Measurements from ENCODE around the gene FRG2. TPM values are rescaled to one million over a fixed set of nuclear protein-coding genes. Genes with fewer than 3 reads are reported as not detected.
"Not testable (repeated sequence)": the region's sequence is repeated elsewhere in the genome, so short reads cannot be mapped to it uniquely, and the experiment has no call there.

Gene FRG2
- total and polyA plus RNA-seq, 9 donors: 0.19 TPM; not detected in 8

DNA sequence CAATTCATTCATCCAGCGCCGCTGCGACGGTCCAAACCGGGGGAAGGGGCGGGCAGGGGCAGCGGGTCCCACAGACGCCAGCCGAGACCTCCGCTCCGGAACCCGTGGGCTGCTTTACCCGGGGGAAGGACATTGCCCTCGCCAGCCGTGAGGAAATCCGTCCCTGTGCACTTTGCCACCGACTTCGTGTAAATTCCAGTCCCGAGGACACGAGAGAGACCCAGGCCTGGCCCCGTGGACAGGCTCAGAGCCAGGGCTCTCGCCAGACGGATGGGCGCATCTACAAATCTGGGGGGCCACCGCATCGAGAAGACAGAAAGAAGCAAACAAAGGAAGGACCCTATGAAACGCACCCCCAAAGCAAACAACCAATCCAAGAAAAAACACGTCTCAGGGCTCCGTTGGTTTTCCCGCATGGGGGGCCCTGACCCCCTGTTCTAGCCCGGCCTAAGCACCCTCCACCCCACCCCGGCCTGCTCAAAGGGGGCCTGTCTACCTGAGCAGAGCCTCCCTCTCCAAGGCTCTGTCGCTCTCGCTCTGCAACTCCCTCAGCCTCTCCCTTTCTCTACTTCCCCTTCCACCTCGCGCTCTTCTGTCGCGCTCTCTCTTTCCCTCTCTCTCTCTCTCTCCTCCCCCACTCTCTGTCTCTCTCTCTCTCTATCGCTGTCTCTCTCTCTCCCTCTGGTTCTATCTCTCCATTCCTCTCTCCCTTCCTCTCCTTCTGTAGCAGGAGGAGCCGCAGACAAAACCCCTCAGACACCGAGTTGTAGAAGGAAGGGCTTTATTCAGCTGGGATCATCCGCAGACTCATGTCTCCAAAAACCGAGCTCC, 11.3 kb downstream of the FRG2 start:
- Histone ChIP-seq H3K4me3 (ENCODE audit: low read length) (no peak overlapping the region), H3K9me3 (replicated peaks; ENCODE audit: control insufficient read depth, low read depth, low read length) (no peaks in the 10 kb centered on the region), H3K4me1 (ENCODE audit: control insufficient read depth, insufficient read depth, low read length) (peaks cover 6% of the 10 kb centered on the region), H3K27ac (ENCODE audit: low read length) (no peak overlapping the region), H3K27me3 (ENCODE audit: control insufficient read depth, insufficient read depth, low read length) (peaks cover 77% of the 10 kb centered on the region), H3K36me3 (ENCODE audit: control insufficient read depth, insufficient read depth, low read length) (no peaks in the 10 kb centered on the region)
- no peak for DNase-seq
- WGBS (ENCODE audit: insufficient coverage): 6% methylated on average over 38 of the region's 43 CpGs

DNA sequence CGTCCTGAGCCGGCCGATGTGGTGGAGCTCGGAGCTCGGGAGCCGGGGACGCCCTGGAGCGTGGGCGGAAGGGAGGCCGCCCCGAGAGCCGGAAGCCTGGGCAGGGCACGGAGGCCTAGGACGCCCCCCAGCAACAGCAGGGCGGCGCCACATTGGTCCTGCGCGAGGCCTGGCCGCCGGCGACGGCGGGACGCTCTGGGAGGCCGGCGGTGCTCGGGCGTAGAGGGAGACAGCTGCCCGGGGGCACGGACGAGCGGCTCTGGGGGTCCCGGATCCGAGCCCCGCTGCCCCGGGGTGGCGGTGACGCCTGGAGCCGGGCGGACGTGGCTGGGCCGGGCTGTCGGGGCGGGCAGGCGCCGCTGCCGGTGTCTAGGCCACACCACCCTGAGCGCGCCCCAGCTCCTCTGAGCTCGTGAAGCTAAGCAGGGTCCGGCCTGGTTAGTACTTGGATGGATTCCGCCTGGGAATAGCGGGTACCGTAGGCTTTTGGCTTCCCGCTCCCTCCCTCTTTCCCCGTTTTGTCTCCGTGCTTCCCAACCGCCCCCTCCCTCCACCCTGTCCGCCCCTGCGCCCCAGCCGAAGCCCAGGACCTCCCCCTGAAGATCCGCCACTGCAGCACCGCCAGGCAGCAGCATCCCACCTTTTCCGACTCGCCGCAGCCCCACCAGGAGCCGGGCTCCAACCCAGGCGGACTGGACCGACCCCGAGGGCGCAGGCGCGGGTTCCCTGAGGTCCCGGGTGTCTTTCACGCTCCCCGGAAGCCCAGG, 12.1 kb downstream of the FRG2 start:
- Histone ChIP-seq H3K27ac (ENCODE audit: low read length) (no peak overlapping the region), H3K27me3 (ENCODE audit: control insufficient read depth, insufficient read depth, low read length) (peaks cover 73% of the 10 kb centered on the region), H3K36me3 (ENCODE audit: control insufficient read depth, insufficient read depth, low read length) (no peaks in the 10 kb centered on the region), H3K9me3 (replicated peaks; ENCODE audit: control insufficient read depth, low read depth, low read length) (no peaks in the 10 kb centered on the region), H3K4me1 (ENCODE audit: control insufficient read depth, insufficient read depth, low read length) (peaks cover 4% of the 10 kb centered on the region), H3K4me3 (ENCODE audit: low read length) (no peak overlapping the region)
- DNase-seq: no peak
- 4% methylated on average over 75 of the region's 76 CpGs for WGBS (ENCODE audit: insufficient coverage)

DNA sequence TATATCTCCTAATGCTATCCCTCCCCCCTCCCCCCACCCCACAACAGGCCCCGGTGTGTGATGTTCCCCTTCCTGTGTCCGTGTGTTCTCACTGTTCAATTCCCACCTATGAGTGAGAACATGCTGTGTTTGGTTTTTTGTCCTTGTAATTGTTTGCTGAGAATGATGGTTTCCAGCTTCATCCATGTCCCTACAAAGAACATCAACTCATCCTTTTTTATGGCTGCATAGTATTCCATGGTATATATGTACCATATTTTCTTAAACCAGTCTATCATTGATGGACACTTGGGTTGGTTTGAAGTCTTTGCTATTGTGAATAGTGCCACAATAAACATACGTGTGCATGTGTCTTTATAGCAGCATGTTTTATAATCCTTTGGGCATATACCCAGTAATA, 37.1 kb downstream of the FRG2 start:
- not testable (repeated sequence) for H3K9me3 ChIP-seq (replicated peaks; ENCODE audit: control insufficient read depth, low read depth, low read length); H3K4me1 ChIP-seq (ENCODE audit: control insufficient read depth, insufficient read depth, low read length); H3K36me3 ChIP-seq (ENCODE audit: control insufficient read depth, insufficient read depth, low read length); H3K27ac ChIP-seq (ENCODE audit: low read length); DNase-seq; H3K27me3 ChIP-seq (ENCODE audit: control insufficient read depth, insufficient read depth, low read length); H3K4me3 ChIP-seq (ENCODE audit: low read length)
- WGBS (ENCODE audit: insufficient coverage): no CpG with 5 or more reads among the region's 3 CpGs

DNA sequence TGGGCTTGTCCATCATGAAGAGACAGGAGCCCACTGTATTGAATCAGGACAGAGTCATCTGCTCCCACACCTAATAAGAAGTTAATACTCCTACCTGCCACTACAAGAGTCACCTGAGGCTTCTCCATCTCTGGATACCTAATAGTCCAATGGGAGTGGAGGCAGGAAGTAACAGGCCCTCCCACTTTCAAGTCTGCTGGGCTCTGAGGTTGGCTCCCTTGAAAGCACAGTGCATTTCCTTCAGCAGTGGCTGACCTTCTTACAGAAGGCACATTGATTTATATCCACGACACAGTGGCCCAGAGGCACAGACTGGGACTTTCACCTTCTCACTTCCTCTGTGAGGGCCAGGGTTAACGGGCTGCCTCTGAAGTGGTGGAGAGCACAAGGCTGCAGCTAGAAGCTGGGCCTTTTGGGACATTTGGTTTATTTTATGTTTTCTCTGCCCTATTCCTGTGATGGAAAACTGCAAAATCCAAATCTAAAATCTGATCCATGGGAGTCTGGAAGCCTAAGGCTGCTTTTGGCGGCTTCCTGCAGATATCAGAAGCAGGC, 38.1 kb downstream of the FRG2 start:
- Histone ChIP-seq H3K4me1 (ENCODE audit: control insufficient read depth, insufficient read depth, low read length) (no peaks in the 10 kb centered on the region), H3K9me3 (replicated peaks; ENCODE audit: control insufficient read depth, low read depth, low read length) (no peaks in the 10 kb centered on the region), H3K4me3 (ENCODE audit: low read length) (no peak overlapping the region), H3K27me3 (ENCODE audit: control insufficient read depth, insufficient read depth, low read length) (no peaks in the 10 kb centered on the region), H3K36me3 (ENCODE audit: control insufficient read depth, insufficient read depth, low read length) (no peaks in the 10 kb centered on the region), H3K27ac (ENCODE audit: low read length) (no peak overlapping the region)
- no CpG with 5 or more reads among the region's 3 CpGs for WGBS (ENCODE audit: insufficient coverage)
- no peak for DNase-seq

DNA sequence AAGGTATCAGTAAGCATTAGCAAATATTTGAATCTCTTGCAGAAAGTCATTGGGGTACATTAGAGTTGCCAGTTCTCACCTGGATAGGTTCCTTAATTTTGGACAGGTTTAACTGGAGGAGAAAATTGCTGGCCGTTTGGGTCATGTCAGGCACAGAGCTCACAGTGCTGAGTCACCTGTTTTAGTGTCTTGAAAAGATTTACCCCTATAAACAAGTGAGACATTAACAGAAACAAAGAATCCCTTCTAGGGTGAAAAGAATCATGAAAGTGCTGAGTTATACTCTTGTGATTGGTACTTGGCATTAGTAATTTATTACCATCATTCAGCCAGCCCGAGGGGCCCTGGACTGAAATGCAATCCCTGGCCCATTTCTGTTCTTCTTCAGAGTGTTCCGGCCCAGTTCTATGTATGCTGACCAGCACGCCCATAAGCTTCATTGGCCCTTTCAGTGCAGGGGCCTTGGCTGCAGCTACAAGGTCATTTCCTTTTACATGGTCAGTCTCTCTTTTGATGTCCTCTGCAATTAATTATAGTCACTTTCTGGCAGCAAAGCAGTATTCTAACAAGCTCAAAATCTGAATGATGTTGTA, 41.3 kb downstream of the FRG2 start:
- not testable (repeated sequence) for H3K4me1 ChIP-seq (ENCODE audit: control insufficient read depth, insufficient read depth, low read length); H3K36me3 ChIP-seq (ENCODE audit: control insufficient read depth, insufficient read depth, low read length); H3K27ac ChIP-seq (ENCODE audit: low read length); H3K27me3 ChIP-seq (ENCODE audit: control insufficient read depth, insufficient read depth, low read length); H3K9me3 ChIP-seq (replicated peaks; ENCODE audit: control insufficient read depth, low read depth, low read length); DNase-seq; H3K4me3 ChIP-seq (ENCODE audit: low read length)
- WGBS (ENCODE audit: insufficient coverage): 49% methylated on average over 3 of the region's 4 CpGs

DNA sequence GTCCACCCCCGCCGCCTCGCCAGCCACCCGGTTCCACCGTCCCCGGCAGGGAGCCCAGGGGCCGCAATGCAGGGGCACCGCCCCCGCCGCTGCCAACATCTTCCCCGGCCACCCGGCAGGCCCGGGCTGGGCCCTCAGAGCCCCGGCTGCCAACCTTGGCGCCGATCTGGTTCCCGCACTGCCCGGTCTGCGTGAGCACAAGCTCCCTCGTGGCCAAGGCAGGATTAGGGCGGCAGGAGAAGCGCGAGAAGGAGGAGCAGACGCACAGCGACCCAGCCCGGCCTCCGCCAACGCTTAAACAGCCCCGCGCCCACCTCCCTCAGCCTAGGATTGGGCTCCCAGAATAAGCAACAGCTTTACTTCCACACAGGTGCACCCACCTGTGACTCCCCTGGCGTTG, 42.4 kb downstream of the FRG2 start:
- not testable (repeated sequence) for H3K36me3 ChIP-seq (ENCODE audit: control insufficient read depth, insufficient read depth, low read length); DNase-seq; H3K4me3 ChIP-seq (ENCODE audit: low read length); H3K4me1 ChIP-seq (ENCODE audit: control insufficient read depth, insufficient read depth, low read length); H3K27me3 ChIP-seq (ENCODE audit: control insufficient read depth, insufficient read depth, low read length); H3K9me3 ChIP-seq (replicated peaks; ENCODE audit: control insufficient read depth, low read depth, low read length); H3K27ac ChIP-seq (ENCODE audit: low read length)
- WGBS (ENCODE audit: insufficient coverage): 83% methylated on average over 18 of the region's 31 CpGs

DNA sequence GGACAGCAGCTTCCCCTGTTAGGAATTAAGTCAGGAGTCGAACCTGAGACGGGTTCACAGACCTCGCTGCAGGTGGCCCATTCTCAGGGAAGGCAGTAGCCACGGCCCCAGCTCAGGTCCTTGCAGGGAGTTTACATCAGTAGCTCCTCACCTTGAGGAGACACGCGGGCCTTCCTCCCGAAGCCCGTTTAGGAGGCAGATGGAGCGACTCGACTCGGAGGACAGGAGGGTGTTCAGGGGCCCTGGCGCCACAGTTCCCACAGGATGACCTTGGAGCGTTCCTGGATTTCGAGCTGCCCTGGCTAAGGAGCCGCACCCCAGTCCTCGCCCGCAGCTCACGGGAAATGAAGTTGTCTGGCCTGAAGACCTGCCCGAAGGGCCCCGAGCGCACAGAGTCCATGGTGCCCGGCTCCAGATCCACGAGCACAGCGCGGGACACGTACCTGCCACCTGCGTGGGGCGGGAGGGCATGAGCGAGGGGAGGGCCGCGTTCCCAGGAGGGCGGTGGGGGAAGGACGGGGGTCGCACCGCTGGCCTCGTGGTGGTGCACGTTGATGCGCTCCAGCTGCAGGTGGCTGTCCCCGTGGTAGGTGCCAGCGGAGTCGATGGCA, 43.0 kb downstream of the FRG2 start:
- DNase-seq; H3K27ac ChIP-seq (ENCODE audit: low read length); H3K9me3 ChIP-seq (replicated peaks; ENCODE audit: control insufficient read depth, low read depth, low read length); H3K27me3 ChIP-seq (ENCODE audit: control insufficient read depth, insufficient read depth, low read length); H3K4me1 ChIP-seq (ENCODE audit: control insufficient read depth, insufficient read depth, low read length); H3K36me3 ChIP-seq (ENCODE audit: control insufficient read depth, insufficient read depth, low read length); H3K4me3 ChIP-seq (ENCODE audit: low read length): not testable (repeated sequence)
- 85% methylated on average over 12 of the region's 41 CpGs for WGBS (ENCODE audit: insufficient coverage)

DNA sequence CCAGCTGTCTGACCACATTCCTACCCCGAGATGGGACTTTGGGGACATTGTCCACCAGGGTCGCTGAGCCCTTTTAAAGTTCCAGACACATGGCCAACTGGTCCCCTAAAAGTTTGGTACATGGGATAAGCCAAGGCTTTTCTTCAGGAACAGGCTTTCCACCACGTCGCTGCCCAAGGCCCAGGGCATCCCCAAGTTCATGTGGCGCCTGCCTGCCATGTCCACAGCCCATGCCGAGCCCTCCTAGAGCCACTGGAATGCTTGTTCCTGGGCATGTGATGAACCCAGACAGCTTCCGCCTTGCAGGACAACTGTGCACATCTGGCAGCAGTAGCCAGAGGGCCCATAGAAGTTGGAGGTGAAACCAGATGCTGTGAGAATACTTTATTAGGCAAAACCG, 45.1 kb downstream of the FRG2 start:
- H3K4me1 ChIP-seq (ENCODE audit: control insufficient read depth, insufficient read depth, low read length): no peaks in the 10 kb centered on the region
- H3K27ac ChIP-seq (ENCODE audit: low read length): no peak overlapping the region
- H3K36me3 ChIP-seq (ENCODE audit: control insufficient read depth, insufficient read depth, low read length): no peaks in the 10 kb centered on the region
- no peak for DNase-seq
- H3K4me3 ChIP-seq (ENCODE audit: low read length): no peak overlapping the region
- no peaks in the 10 kb centered on the region for H3K9me3 ChIP-seq (replicated peaks; ENCODE audit: control insufficient read depth, low read depth, low read length)
- H3K27me3 ChIP-seq (ENCODE audit: control insufficient read depth, insufficient read depth, low read length): no peaks in the 10 kb centered on the region
- WGBS (ENCODE audit: insufficient coverage): 92% methylated on average over 6 of the region's 8 CpGs

DNA sequence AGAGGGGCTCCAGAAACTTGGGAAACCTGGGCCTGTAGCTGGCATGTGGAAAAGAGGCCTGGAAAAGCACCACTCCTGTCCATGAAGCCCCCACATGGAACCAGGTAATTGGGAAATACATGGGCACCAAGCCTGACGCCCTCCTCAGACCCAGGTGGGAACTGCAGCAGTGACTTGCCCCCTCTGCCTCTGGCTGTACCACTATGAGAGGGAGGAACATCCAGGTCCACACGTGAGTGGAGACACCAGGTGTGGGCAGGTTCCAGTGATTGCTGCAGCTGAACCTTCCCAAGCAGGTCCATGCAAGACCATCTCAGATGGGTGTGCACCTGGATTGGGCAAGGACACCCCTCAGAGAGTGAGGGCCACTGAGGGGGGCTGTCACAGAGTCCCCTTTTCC, 46.8 kb downstream of the FRG2 start:
- not testable (repeated sequence) for DNase-seq; H3K4me3 ChIP-seq (ENCODE audit: low read length)
- whole genome bisulfite sequencing (ENCODE audit: insufficient coverage): 25% methylated on average over 2 of the region's 2 CpGs

More for the DNA sequence above, 46.8 kb downstream of the FRG2 start:
- H3K9me3 ChIP-seq (replicated peaks; ENCODE audit: control insufficient read depth, low read depth, low read length); H3K36me3 ChIP-seq (ENCODE audit: control insufficient read depth, insufficient read depth, low read length); H3K27me3 ChIP-seq (ENCODE audit: control insufficient read depth, insufficient read depth, low read length); H3K27ac ChIP-seq (ENCODE audit: low read length); H3K4me1 ChIP-seq (ENCODE audit: control insufficient read depth, insufficient read depth, low read length): not testable (repeated sequence)

All from muscle of leg (tissue), 11 donors.